Cardiac muscle cell (in vitro differentiated cells and primary cell): ENCODE results near the gene SLC16A12. TPM values are rescaled to one million over a fixed set of nuclear protein-coding genes. Genes with fewer than 3 reads are reported as not detected.
A peak's percentile ranks its signal among the peaks of the same experiment; 100 is the strongest.
"Not testable (repeated sequence)": the region's sequence is repeated elsewhere in the genome, so short reads cannot be mapped to it uniquely, and the experiment has no call there.

ENCODE experiments used
- DNase-seq, 2 donors: peaks; one replicate each; pipeline versions ENCODE4 v3.0.0 to v3.0.0-alpha.2; 2010 to 2017; ENCODE audit warnings: low read depth in 1 of 2, low spot score in 1 of 2
- H3K27ac ChIP-seq: fragments of 200-600 bp; sonication (generic); 2 replicates; pipeline ENCODE4 v1.5.1; 2016
- H3K27me3 ChIP-seq: fragments of 200-600 bp; sonication (generic); 2 replicates; pipeline ENCODE4 v1.6.0; 2016; ENCODE audit warnings: control low read depth
- H3K36me3 ChIP-seq: fragments of 200-600 bp; sonication (generic); 2 replicates; pipeline ENCODE4 v1.5.1; 2016; ENCODE audit warnings: control low read depth
- H3K4me1 ChIP-seq: fragments of 200-600 bp; sonication (generic); 2 replicates; pipeline ENCODE4 v1.8.1; 2017; ENCODE audit warnings: low read depth, mild to moderate bottlenecking, mixed run types
- H3K4me3 ChIP-seq: fragments of 200-600 bp; sonication (generic); 2 replicates; pipeline ENCODE4 v1.5.1; 2016; ENCODE audit warnings: mild to moderate bottlenecking
- H3K9me3 ChIP-seq: fragments of 200-600 bp; sonication (generic); 2 replicates; pipeline ENCODE4 v1.5.1; 2017; ENCODE audit warnings: low read depth, mild to moderate bottlenecking, control low read depth
- polyA plus RNA-seq: library from polyadenylated mRNA; unstranded; fragments of >200 nt; fragmentation: Nextera tagmentation; extraction: Ambion mirVana; gene quantifications from 2 replicates; pipeline ENCODE4 v1.2.1, GENCODE V29; 2016
- total RNA-seq: library from RNA; depleted of rRNA; stranded (reverse); fragments of >200 nt; gene quantifications from 2 replicates; pipeline ENCODE4 v1.2.3, GENCODE V29; 2016
- TF ChIP-seq, protein P1 (sequence below): IDR thresholded peaks from 2 replicates; pipeline ENCODE4 v1.5.1; 2012; ENCODE audit warnings: low read depth, mild to moderate bottlenecking, low read length

The SLC16A12 gene
- total and polyA plus RNA-seq, 2 experiments from 2014 or later = 7.6 to 8.1 TPM

- Histone ChIP-seq H3K4me3 (no peak overlapping the region), H3K9me3 (no peaks in the 10 kb centered on the region), H3K4me1 (no peaks in the 10 kb centered on the region), H3K27me3 (no peaks in the 10 kb centered on the region), H3K27ac (no peak overlapping the region), H3K36me3 (no peaks in the 10 kb centered on the region)
- peak in 1 of 2 donors; percentile 15 for DNase-seq
- TF ChIP-seq, protein P1, sequence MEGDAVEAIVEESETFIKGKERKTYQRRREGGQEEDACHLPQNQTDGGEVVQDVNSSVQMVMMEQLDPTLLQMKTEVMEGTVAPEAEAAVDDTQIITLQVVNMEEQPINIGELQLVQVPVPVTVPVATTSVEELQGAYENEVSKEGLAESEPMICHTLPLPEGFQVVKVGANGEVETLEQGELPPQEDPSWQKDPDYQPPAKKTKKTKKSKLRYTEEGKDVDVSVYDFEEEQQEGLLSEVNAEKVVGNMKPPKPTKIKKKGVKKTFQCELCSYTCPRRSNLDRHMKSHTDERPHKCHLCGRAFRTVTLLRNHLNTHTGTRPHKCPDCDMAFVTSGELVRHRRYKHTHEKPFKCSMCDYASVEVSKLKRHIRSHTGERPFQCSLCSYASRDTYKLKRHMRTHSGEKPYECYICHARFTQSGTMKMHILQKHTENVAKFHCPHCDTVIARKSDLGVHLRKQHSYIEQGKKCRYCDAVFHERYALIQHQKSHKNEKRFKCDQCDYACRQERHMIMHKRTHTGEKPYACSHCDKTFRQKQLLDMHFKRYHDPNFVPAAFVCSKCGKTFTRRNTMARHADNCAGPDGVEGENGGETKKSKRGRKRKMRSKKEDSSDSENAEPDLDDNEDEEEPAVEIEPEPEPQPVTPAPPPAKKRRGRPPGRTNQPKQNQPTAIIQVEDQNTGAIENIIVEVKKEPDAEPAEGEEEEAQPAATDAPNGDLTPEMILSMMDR = no peak
Measured at GRCh38 chr10:89416465-89416864, 118.9 kb downstream of the SLC16A12 start.

DNA sequence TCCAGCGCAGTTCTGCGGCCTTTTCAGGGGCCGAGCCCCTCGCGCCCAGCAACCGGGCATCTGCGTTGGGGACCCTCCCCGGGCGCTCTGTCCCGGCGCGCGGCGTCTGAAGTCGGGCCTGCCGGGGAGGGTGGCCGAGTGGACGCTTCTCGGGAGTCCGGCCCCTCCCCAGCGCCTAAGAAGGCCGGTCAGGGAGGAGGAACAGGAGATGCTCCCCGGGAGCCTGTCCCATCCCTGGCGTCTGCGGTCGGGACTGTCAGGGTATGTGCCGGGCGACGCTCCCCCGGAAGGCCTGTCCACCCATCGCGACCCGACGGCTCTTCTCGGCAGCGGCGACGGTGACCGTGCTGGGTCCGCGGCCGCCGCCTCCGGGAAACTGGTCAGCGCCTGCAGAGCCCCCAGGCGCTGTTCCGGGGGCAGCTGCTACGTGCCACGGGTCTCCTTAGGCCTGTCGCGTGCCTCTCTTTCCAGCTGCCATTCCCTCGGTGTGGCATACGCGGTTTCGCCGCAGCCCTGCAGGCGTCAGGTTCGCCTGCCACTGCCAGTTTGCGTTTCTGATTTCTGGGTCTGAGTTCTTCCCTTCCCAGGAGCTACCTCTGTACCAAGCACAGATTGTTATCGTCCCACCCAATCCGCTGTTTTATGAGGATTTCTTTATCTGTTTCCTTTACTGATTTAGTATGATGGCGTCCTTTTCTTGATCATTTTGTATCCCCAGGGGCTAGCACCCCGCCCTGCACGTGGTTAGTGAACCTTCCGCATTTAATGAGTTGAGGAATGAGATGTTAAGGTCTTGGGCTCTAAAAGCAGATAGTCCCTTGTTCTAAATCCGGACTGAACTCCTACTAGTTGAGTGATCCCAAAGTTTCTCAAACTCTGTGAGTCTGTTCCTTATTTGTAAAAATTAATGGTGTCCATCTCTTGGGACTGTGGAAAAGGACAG, 120.2 kb downstream of the SLC16A12 start:
- H3K27me3 ChIP-seq = no peaks in the 10 kb centered on the region
- peak overlapping the region; percentile 82 for H3K4me3 ChIP-seq
- H3K4me1 ChIP-seq = no peaks in the 10 kb centered on the region
- H3K27ac ChIP-seq = peak overlapping the region; percentile 26
- H3K9me3 ChIP-seq = no peaks in the 10 kb centered on the region
- peak; percentile 22 to 35 for DNase-seq
- TF ChIP-seq, protein P1 = no peak
- H3K36me3 ChIP-seq = no peaks in the 10 kb centered on the region

DNA sequence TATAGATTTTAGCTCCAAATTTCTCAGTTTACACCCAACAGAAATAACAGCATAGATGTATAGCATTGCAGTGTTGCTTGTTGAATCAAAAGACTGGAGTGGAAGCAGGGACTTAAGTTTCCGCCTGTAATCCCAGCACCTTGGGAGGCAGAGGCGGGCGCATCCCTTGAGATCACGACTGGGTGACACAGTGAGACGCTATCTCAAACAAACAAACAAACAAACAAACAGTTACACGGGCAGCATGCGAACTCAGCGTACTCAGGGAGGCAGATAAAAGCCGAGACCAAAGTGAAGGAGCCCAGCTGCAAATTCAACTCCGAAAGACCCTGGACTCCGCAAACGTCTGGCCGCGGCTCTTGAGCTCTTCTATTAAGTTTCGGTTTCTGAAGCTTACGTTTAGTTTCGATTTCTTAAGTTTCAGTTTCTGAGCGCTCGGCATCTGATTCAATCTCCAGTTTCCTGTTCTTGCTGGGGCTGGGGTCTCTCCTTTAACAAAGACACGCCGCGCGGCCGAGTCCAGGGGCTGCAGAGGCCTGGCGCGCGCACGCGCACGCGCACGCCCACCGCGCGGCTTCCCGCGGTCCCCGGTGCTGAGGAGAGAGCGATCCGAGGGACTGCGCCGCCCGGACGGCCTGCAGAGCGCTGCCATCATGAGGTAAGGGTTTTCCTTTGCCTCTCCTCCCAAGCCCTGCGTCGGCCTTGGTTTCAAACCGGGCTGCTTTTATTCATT, 121.1 kb downstream of the SLC16A12 start, which contains the start of gene IFIT5:
IFIT5 (plus strand) TSS at position 423 of the 733 bp plus-strand sequence; CDS start at position 654, 231 bp downstream.
- Histone ChIP-seq H3K4me3 (peak within 1 kb of the TSS; percentile 82), H3K27me3 (no peaks in the 10 kb centered on the region), H3K27ac (peak within 1 kb of the TSS; percentile 26), H3K36me3 (no peaks in the 10 kb centered on the region), H3K9me3 (no peaks in the 10 kb centered on the region), H3K4me1 (no peaks in the 10 kb centered on the region)
- peak; percentile 77 to 80 for DNase-seq
- TF ChIP-seq, protein P1 = no peak

DNA sequence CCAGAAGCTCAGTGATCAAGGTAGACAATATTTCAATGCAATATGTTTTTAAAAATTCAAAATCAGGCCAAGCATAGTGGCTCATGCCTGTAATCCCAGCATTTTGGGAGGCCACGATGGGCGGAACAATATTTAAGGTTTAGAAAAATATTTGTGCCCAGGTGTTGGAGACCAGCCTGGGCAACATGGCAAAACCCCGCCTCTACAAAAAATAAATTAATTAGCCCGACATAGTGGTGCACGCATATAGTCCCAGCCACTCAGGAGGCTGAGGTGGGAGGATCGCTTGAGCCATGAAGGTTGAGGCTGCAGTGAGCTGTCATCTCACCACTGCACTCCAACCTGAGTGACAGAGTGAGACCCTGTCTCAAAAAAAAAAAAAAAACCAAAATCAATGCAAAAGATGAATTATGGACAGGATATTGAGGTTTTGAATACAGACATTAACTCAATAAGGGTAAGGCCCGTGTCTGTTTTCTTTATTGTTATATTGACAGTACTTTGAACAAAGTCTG, 121.9 kb downstream of the SLC16A12 start:
- Histone ChIP-seq H3K4me3 (no peak overlapping the region), H3K4me1 (no peaks in the 10 kb centered on the region), H3K36me3 (no peaks in the 10 kb centered on the region), H3K27ac (no peak overlapping the region), H3K9me3 (no peaks in the 10 kb centered on the region), H3K27me3 (no peaks in the 10 kb centered on the region)
- TF ChIP-seq, protein P1 = no peak
- DNase-seq = no peak

- DNase-seq, H3K4me3 ChIP-seq, H3K27me3 ChIP-seq, H3K36me3 ChIP-seq, H3K27ac ChIP-seq, H3K9me3 ChIP-seq, H3K4me1 ChIP-seq: not testable (repeated sequence)
Measured at GRCh38 chr10:89412276-89412675, 123.1 kb downstream of the SLC16A12 start.

GRCh38 chr10:89411135-89411534, 124.3 kb downstream of the SLC16A12 start:
- not testable (repeated sequence) for H3K27ac ChIP-seq, H3K4me1 ChIP-seq, H3K4me3 ChIP-seq, H3K27me3 ChIP-seq, H3K9me3 ChIP-seq, H3K36me3 ChIP-seq, DNase-seq

GRCh38 chr10:89410551-89410950, 124.8 kb downstream of the SLC16A12 start:
- H3K36me3 ChIP-seq, H3K27ac ChIP-seq, H3K4me1 ChIP-seq, DNase-seq, H3K4me3 ChIP-seq, H3K9me3 ChIP-seq, H3K27me3 ChIP-seq: not testable (repeated sequence)

- not testable (repeated sequence) for H3K27ac ChIP-seq, H3K4me1 ChIP-seq, H3K4me3 ChIP-seq, H3K9me3 ChIP-seq, DNase-seq, H3K36me3 ChIP-seq, H3K27me3 ChIP-seq
Measured at GRCh38 chr10:89409282-89409681, 126.1 kb downstream of the SLC16A12 start.

DNA sequence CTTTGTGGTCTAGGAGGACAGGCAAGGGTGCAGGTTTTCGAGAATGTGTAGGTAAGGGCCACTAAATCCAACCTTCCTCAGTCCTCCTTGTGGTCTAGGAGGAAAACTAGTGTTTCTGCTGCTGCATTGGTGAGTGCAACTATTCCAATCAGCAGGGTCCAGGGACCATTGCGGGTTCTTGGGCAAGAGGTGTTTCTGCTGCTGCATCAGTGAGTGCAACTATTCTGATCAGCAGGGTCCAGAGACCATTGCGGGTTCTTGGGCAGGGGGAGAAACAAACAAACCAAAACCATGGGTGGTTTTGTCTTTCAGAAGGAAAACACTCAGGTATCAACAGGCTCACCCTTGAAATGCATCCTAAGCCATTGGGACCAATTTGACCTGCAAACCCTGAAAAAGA, 127.6 kb downstream of the SLC16A12 start:
- not testable (repeated sequence) for H3K4me1 ChIP-seq, H3K4me3 ChIP-seq, H3K9me3 ChIP-seq, H3K27ac ChIP-seq, H3K36me3 ChIP-seq, H3K27me3 ChIP-seq, DNase-seq
